HG03575 (cell line): Measurements from ENCODE around the gene KIFBP.

Experiments
- ATAC-seq: cut with Tn5 transposase; IDR thresholded peaks from one replicate; pipeline ENCODE4 v1.9.1; 2021; ENCODE audit not compliant: unreplicated experiment, insufficient number of reproducible peaks, low FRiP score; ENCODE audit errors: extremely low read depth

KIFBP gene

DNA sequence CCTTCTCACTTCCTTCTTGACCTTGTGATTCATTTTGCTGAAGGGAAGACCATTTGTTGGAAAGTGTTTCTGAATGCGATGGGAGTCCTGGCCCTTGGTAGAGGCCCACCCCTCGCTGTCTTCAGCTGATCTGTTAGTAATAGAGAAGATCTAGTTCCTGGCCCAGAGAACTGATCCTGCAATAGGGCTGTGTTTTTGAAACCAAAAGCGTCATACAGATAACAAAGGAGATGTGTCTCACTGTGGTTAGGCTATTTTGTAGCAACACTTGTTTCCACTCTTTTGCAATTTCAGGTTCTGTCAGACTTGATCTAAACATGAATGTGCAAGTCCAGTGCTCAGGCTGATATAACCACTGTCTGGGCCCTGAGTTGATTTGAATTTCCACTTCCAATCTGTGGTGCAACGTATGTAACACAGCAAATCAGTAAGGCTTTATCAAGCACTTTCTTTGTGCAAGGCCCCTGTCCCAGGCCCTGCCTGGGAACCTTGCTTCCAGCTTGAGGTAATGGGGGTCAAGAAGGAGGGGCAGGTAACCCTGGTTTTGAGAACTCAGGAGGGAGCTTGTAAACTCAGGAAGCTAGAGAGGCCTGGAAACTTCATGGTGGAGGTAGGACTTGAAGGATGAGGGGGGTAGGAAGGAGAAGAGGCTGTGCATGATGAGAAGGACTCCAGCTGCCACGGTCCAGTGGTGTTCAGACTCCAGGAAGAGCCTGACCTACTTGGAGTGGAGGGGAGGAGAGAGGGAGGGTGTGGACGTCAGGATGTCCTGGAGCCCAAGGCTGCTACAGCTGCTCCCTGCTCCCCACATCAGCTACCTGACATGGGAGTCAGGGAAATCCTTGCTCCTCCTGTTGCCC, 57.1 kb downstream of the KIFBP start:
- peak; percentile 59 for ATAC-seq

DNA sequence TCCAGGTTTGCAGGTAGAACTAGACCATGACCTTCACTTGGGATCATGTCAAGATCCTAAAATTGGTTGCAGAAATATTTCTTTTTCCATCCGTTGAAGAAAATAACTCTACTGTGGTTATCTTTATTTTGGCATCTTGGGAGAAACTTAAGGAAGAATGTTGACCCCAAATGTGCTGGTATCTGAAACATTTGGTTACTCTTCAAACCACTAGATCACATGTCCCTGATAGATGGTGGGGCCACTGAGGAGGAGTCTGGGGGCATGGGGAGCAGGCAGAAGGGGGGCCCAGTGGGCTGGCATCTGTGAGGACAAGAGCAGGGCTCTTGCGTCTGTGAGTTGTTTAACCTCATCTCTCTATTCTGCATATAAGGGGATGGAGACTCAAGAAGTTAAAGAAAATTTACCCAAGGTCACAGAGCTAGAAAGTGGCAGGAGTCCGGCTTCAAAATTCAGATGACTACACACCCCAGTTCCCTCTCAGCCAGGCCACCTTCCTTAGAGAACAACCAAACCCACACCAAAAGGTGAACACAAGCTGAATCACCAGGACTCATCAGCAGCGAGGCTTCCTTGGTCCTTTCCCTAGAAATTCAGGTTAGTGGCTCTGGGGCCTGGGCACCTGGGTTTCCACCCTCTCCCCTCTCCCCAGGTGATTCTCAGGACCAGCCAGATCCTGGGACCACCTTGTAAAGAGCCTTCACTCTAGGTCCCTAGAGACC, 58.7 kb downstream of the KIFBP start:
- ATAC-seq = no peak

DNA sequence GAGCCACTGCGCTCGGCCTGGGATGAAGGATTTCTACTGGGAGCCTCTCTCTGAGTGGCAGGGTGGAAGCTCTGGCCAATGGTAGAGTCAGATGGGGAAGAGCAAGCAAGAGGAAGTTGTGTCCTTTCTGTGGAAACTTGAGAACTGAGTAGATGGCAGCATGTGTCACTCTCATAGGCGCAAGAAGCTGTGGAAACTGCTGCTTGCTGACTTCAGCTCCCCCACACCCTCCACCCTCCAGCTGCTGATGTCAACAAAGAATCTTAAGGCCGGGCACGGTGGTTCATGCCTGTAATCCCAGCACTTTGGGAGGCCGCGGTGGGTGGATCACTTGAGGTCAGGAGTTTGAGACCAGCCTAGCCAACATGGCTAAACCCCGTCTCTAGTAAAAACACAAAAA, 59.5 kb downstream of the KIFBP start:
- ATAC-seq = no peak

DNA sequence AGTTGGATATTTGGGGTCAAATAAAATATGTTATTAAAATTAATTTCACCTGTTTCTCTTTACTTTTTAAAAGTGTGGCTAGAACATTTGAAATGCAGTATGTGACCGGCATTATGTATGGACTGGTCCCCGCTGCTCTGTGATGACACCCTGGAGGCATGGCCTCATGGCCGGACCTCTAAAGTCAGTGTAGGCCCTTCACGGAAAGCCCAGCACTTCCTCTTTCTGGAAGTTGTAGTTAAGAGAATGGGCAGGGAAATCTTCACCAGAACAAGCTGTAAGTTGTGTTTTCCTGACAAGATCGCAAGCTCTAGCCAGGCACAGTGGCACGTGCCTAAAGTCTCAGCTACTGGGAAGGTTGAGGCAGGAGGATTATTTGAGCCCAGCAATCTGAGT, 61.0 kb downstream of the KIFBP start:
- no peak for ATAC-seq

DNA sequence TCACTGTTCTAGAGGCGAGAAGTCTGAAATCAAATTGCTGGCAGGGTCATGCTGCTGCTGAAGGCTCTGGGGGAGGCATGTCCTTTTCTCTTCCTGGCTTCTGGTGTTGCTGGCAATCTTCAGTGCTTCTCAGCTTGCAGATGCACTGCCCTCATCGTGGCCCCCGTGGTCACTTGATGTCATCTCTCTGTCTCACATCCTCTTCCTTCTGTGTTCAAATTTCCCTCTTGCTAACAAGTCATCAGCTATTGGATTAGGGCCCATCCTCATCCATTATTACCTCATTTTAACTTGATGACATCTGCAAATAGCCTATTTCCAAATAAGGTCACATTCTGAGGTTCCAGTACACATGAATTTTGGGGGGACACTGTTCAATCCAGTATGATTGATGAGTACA, 62.7 kb downstream of the KIFBP start:
- ATAC-seq = no peak

- ATAC-seq = no peak
These were observed 63.3 kb downstream of the KIFBP start for GRCh38 chr10:69051710-69052487.

DNA sequence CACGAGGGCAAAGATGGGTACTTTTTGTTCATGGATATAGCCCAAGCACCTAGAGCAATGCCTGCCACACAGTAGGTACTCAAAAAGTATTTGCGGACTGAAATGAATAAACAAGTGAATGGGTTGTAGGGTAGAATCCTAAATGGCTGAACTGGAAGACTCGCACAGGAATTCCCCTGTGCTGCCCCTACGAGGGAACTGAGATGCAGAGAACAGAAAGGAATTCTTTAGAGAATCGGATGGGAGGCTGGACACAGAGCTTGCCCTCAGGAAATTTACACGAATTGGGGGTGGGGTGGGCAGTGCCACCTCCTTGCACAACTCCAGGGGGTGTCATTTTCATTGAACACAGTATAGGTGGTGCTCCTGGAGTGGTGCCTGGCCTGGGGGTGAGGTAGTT, 64.1 kb downstream of the KIFBP start:
- no peak for ATAC-seq

DNA sequence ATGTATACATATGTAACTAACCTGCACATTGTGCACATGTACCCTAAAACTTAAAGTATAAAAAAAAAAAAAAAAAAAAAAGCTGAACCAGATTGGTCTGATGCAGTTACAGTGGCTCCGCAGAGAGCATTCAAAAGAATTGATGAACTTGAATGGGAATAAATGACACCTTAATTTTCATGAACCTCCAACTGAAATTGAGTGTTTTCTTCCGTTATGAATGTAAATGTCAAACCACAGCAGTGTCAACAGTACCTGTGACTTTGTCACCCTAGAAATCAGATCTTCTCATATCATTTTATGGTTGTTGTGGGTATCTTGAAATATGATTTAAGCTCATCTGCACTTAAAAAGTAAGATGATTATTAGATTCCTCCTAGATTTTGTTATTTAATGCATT, 66.6 kb downstream of the KIFBP start:
- ATAC-seq = no peak

- ATAC-seq = no peak
These were observed 67.5 kb downstream of the KIFBP start for GRCh38 chr10:69056129-69056528.

GRCh38 chr10:69056536-69057260, 68.1 kb downstream of the KIFBP start:
- no peak for ATAC-seq

DNA sequence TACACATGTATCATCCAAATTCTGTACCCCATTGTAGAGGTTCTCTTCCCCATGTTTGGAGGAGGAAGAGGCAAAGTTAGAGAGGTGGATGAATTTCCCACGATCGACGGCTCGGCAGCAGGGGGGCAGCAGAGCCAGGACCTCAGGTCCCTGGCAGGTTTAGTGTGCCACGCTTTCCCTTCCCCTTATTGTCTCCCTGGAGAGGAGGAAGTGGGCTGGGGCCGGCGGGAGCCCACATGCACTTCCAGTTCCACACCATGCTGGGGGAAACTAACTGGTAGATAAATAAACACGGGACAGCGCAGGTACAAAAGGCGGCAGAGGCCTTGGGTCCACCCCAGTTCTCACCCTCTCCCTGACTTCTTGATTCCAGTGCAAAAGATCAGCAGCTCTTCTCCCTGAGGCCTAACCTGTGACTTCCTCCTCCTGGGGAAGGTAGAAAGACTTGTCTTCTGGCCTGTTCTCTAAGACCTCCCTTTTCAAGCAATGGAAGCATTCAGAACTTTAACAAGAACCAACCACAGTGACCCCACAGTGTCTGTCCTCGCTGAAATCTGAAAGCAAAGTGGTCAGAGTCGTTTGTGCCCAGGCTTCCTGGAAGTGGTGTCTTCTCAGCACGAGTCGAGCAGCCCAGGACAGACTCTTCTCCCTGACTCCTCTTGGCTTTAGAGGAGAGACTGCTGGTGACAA, 68.8 kb downstream of the KIFBP start:
- ATAC-seq = no peak

- no peak for ATAC-seq
These were observed 69.3 kb downstream of the KIFBP start for GRCh38 chr10:69057951-69058297.

DNA sequence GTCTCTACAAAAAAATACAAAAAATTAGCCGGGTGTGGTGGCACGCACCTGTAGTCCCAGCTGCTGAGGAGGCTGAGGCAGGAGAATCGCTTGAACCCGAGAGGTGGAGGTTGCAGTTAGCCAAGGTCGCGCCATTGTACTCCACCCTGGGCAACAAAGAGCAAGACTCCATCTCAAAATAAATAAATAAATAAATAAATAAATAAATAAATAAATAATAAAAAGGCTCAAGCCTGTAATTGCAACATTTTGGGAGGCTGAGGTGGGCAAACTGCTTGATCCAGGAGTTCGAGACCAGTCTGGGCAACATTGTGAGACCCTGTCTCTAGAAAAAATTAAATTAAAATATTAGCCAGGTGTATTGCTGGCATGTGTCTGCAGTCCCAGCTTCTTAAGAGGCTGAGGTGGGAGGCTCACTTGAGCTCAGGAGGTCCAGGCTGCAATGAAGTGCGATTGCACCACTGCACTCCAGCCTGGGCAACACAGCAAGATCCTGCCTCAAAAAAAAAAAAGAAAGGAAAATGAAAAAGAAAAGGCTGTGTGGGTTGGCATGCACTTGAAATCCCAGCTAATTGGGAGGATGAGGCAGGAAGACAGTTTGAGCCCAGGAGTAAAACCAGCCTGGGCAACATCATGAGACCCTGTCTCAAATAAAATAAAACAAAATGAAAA, 71.7 kb downstream of the KIFBP start:
- no peak for ATAC-seq

- ATAC-seq = no peak
These were observed 72.9 kb downstream of the KIFBP start for GRCh38 chr10:69061305-69062161.

DNA sequence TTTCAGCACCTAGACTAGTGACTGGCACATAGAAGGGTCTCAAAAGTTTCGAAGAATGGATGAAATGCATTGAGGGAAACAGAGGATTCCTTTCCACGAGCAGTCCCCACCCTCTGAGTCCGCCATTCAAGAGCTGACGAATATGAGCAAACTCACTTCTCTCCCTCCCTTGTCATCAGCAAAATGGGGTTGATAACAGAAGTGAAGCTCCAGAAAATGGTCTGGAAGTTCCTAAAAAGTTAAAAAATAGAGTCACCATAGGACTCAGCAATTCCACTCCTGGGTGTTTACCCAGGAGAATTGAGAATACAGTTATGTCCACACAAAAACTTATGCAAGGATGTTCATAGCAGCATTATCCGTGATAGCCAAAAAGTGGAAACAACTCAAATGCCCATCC, 74.3 kb downstream of the KIFBP start:
- ATAC-seq = no peak

GRCh38 chr10:69064762-69065328, 76.2 kb downstream of the KIFBP start:
- ATAC-seq = no peak
